ENCODE data around the gene IL17REL. TPM values are rescaled to one million over a fixed set of nuclear protein-coding genes. Genes with fewer than 3 reads are reported as not detected.
"Not testable (repeated sequence)": the region's sequence is repeated elsewhere in the genome, so short reads cannot be mapped to it uniquely, and the experiment has no call there.

Gene IL17REL
- total RNA-seq, 2 donors from 2014 or later: not detected

GRCh38 chr22:49991167-49991566, 21.4 kb downstream of the IL17REL start:
- no peak overlapping the region for H3K4me3 ChIP-seq
- H3K27ac ChIP-seq: no peak overlapping the region
- no peaks in the 10 kb centered on the region for H3K9me3 ChIP-seq
- ATAC-seq: no peak
- H3K27me3 ChIP-seq: no peaks in the 10 kb centered on the region
- no peak for TF ChIP-seq POLR2A (IDR thresholded peaks at IDR 0.05)
- no peak for TF ChIP-seq CTCF (IDR thresholded peaks at IDR 0.05)
- 71 to 82% methylated on average over 6 of the region's 6 CpGs for WGBS, 2 donors
- DNase-seq: no peak
- H3K36me3 ChIP-seq (replicated peaks in 1 of 2; ENCODE audit: insufficient read depth in 1 of 2, low read depth in 2 of 2): no peaks in the 10 kb centered on the region
- peaks cover 9% of the 10 kb centered on the region for H3K4me1 ChIP-seq
- intact Hi-C loops (cut with DNase I): no loop called here

- ATAC-seq; H3K27me3 ChIP-seq; H3K4me1 ChIP-seq; H3K36me3 ChIP-seq (replicated peaks in 1 of 2; ENCODE audit: insufficient read depth in 1 of 2, low read depth in 2 of 2); DNase-seq; H3K4me3 ChIP-seq; H3K27ac ChIP-seq; H3K9me3 ChIP-seq: not testable (repeated sequence)
- intact Hi-C loops (cut with DNase I): loop anchor here (10.0 kb wide), 1 partner anchor 55 kb away; no protein-coding TSS in a partner anchor
- WGBS, 2 donors: 93% methylated on average over 5 to 24 of the region's 24 CpGs
These were observed 22.7 kb downstream of the IL17REL start for GRCh38 chr22:49989826-49990225.

GRCh38 chr22:49986325-49986724, 26.2 kb downstream of the IL17REL start:
- ATAC-seq (no peak), DNase-seq (no peak)
- Histone ChIP-seq H3K9me3 (peaks cover 0 to 4% (median 0%) of the 10 kb centered on the region in 3 donors), H3K27me3 (peaks cover 0 to 9% of the 10 kb centered on the region in 2 donors), H3K4me3 (no peak overlapping the region), H3K4me1 (peaks cover 10% of the 10 kb centered on the region), H3K36me3 (replicated peaks in 1 of 2; ENCODE audit: insufficient read depth in 1 of 2, low read depth in 2 of 2) (no peaks in the 10 kb centered on the region), H3K27ac (no peak overlapping the region)
- TF ChIP-seq CTCF (IDR thresholded peaks at IDR 0.05): no peak
- WGBS, 2 donors: 91 to 95% methylated on average over 2 of the region's 2 CpGs
- intact Hi-C loops (cut with DNase I): loop anchor here (10.0 kb wide), 1 partner anchor 52 kb away; no protein-coding TSS in a partner anchor

GRCh38 chr22:49983148-49984042, 29.2 kb downstream of the IL17REL start:
- H3K4me3 ChIP-seq: no peak overlapping the region
- ATAC-seq: peak; percentile 53
- H3K36me3 ChIP-seq (replicated peaks in 1 of 2; ENCODE audit: insufficient read depth in 1 of 2, low read depth in 2 of 2): no peaks in the 10 kb centered on the region
- H3K9me3 ChIP-seq: peaks cover 0 to 4% (median 0%) of the 10 kb centered on the region in 3 donors
- DNase-seq: peak in 3 of 4 donors; percentile 15 to 30 (median 17)
- H3K4me1 ChIP-seq: peaks cover 10% of the 10 kb centered on the region
- H3K27me3 ChIP-seq: peaks cover 0 to 9% of the 10 kb centered on the region in 2 donors
- TF ChIP-seq CTCF (IDR thresholded peaks at IDR 0.05): peak in 5 of 7 experiments; percentile 8 to 24 (median 16)
- TF ChIP-seq POLR2A (IDR thresholded peaks at IDR 0.05): no peak
- intact Hi-C loops (cut with DNase I): loop anchor here (10.0 kb wide), 1 partner anchor 49 kb away; no protein-coding TSS in a partner anchor
- 16 to 20% methylated on average over 3 to 77 of the region's 90 CpGs for WGBS, 2 donors
- no peak overlapping the region for H3K27ac ChIP-seq

GRCh38 chr22:49981799-49982198, 30.8 kb downstream of the IL17REL start:
- not testable (repeated sequence) for H3K27ac ChIP-seq; H3K27me3 ChIP-seq; ATAC-seq; H3K4me3 ChIP-seq; H3K9me3 ChIP-seq; DNase-seq; H3K36me3 ChIP-seq (replicated peaks in 1 of 2; ENCODE audit: insufficient read depth in 1 of 2, low read depth in 2 of 2)
- intact Hi-C loops (cut with DNase I): loop anchor here (10.0 kb wide), 1 partner anchor 47 kb away; no protein-coding TSS in a partner anchor
- H3K4me1 ChIP-seq: peaks cover 10% of the 10 kb centered on the region
- whole genome bisulfite sequencing, 2 donors: 96% methylated on average over 7 of the region's 7 CpGs

Measured in body of pancreas (tissue), 4 donors.